ENCODE results near the gene SLC6A9. TPM values are rescaled to one million over a fixed set of nuclear protein-coding genes. Genes with fewer than 3 reads are reported as not detected.

The SLC6A9 gene
- total RNA-seq, 1 experiment from 2014 or later: 30.1 TPM

GRCh38 chr1:44015206-44015605 lies 16.1 kb downstream of the SLC6A9 start:
- no peak overlapping the region for H2AFZ ChIP-seq (ENCODE audit: low read length)
- Mint-ChIP-seq H3K27me3 (ENCODE audit: low read depth) (no peaks in the 10 kb centered on the region), H3K27ac (no peak overlapping the region; a peak in 1 of 7 replicates), H3K4me3 (no peak overlapping the region), H3K36me3 (ENCODE audit: insufficient read depth in 1 of 3, low read depth in 3 of 3) (peaks cover 0 to 5% (median 0%) of the 10 kb centered on the region in 3 experiments; a peak in 2 of 7 replicates), H3K9me3 (no peaks in the 10 kb centered on the region), H3K4me1 (peaks cover 22 to 31% of the 10 kb centered on the region in 2 experiments)
- H2AK5ac ChIP-seq (ENCODE audit: insufficient read length, low read length): no peak overlapping the region
- H2BK20ac ChIP-seq (ENCODE audit: low read depth, low read length, poor library complexity, severe bottlenecking): no peak overlapping the region
- H3K18ac ChIP-seq (ENCODE audit: insufficient read length, low read depth, low read length): no peak overlapping the region
- no peak overlapping the region for H3K4ac ChIP-seq (ENCODE audit: low read depth, low read length)
- no CpG with 5 or more reads among the region's 3 CpGs for WGBS (ENCODE audit: extremely low coverage, insufficient read length, low lambda C conversion rate)
- H2BK5ac ChIP-seq (ENCODE audit: insufficient read length, low read length): no peak overlapping the region
- H3K4me1 ChIP-seq (ENCODE audit: insufficient read depth, low read length): peaks cover 3% of the 10 kb centered on the region; the same call in 1 of the 2 replicates
- no peaks in the 10 kb centered on the region for H3K79me2 ChIP-seq (ENCODE audit: insufficient read depth, low read length)
- TF ChIP-seq CTCF (conservative IDR thresholded peaks at IDR 0.05): no peak
- no peak overlapping the region for H3K23ac ChIP-seq (ENCODE audit: insufficient read length, low read depth, low read length)
- H3K79me1 ChIP-seq (ENCODE audit: insufficient read depth, low read depth, low read length, poor library complexity, severe bottlenecking): no peaks in the 10 kb centered on the region
- H3K56ac ChIP-seq (ENCODE audit: insufficient read length, low read depth, low read length): no peak overlapping the region
- no peaks in the 10 kb centered on the region for H3K27me3 ChIP-seq (ENCODE audit: insufficient read depth, low read length)
- no peaks in the 10 kb centered on the region for H3K23me2 ChIP-seq (ENCODE audit: insufficient read length, low read depth, low read length, poor library complexity, severe bottlenecking)
- H2BK15ac ChIP-seq (ENCODE audit: low read depth, low read length): no peak overlapping the region
- H3K9ac ChIP-seq (ENCODE audit: extremely low read depth, insufficient read length, low read length): no peak overlapping the region
- no peaks in the 10 kb centered on the region for H4K20me1 ChIP-seq (ENCODE audit: control insufficient read depth, insufficient read depth, insufficient read length)
- no peak overlapping the region for H3T11ph ChIP-seq (ENCODE audit: low read length)
- H3K9me3 ChIP-seq (ENCODE audit: control insufficient read depth, low read depth, low read length): no peaks in the 10 kb centered on the region
- no peak overlapping the region for H2BK12ac ChIP-seq (ENCODE audit: insufficient read length, low read depth, low read length)
- H2BK120ac ChIP-seq (ENCODE audit: low read depth, low read length, poor library complexity, severe bottlenecking): no peak overlapping the region
- no peak for DNase-seq
- no peak overlapping the region for H4K5ac ChIP-seq (ENCODE audit: insufficient read length, low read depth, low read length)
- H3K14ac ChIP-seq (ENCODE audit: insufficient read depth, low read length): no peak overlapping the region; the same call in 1 of the 2 replicates
- H3K27ac ChIP-seq (ENCODE audit: insufficient read length, low read depth, low read length): no peak overlapping the region
- H3K4me2 ChIP-seq (ENCODE audit: insufficient read depth, insufficient read length, low read length): no peak overlapping the region
- H4K91ac ChIP-seq (ENCODE audit: insufficient read length, low read depth, low read length): no peak overlapping the region
- no peak overlapping the region for H4K8ac ChIP-seq (replicated peaks; ENCODE audit: insufficient read length, low read depth, low read length)

All from H9 (cell line).